Measurements from ENCODE around the gene HOXA11. TPM values are rescaled to one million over a fixed set of nuclear protein-coding genes. Genes with fewer than 3 reads are reported as not detected.
A peak's percentile ranks its signal among the peaks of the same experiment; 100 is the strongest.

HOXA11 gene
- total and polyA plus RNA-seq, 2 donors: 9.3 to 39.1 TPM

DNA sequence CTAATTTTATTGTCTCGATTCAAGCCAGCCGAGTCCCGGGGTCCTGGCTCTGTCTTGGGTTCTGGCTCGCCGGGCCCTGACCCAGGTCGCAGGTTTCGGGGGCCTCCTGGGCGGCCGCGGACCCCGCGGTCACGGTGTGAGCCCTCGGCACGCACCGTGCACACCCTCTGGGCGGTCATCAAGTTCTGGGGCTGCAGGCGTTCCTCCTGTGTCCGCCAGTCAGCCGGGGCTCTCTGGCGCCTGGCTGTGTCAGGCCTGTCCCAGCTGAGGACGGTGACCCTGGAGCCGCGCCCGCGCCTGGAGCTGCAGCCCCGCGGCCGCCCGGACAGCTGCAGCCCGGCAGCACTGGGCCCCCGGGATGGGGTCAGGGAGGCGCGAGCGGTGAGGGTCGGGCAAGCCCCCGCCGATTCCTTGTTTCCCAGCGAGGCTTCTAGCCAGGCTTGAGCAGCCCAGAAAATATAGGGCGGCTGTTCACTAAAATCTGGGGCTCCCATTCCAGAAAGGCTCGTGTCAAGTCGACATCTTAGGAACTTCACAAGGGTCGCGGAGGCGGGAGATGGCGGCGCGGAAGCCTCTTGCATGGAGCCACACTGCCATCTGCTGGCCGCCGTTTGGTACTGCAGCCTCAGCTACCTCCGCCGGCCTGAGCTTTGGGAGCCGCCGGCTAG, 24.4 kb downstream of the HOXA11 start:
- Histone ChIP-seq H3K36me3 (ENCODE audit: insufficient read depth) (no peaks in the 10 kb centered on the region), H3K27ac (ENCODE audit: low read depth) (peak overlapping the region; percentile 56), H3K4me3 (ENCODE audit: low read depth, low read length) (peak overlapping the region; percentile 60), H3K4me1 (ENCODE audit: insufficient read depth) (no peaks in the 10 kb centered on the region)
- WGBS: 4% methylated on average over 54 of the region's 54 CpGs
- no peak for DNase-seq (ENCODE audit: extremely low spot score)

GRCh38 chr7:27160145-27160545, 24.9 kb downstream of the HOXA11 start:
- no peaks in the 10 kb centered on the region for H3K4me1 ChIP-seq (ENCODE audit: insufficient read depth)
- no peak for DNase-seq (ENCODE audit: extremely low spot score)
- H3K4me3 ChIP-seq (ENCODE audit: low read depth, low read length): peak overlapping the region; percentile 60
- WGBS: 77% methylated on average over 23 of the region's 23 CpGs
- no peaks in the 10 kb centered on the region for H3K36me3 ChIP-seq (ENCODE audit: insufficient read depth)
- H3K27ac ChIP-seq (ENCODE audit: low read depth): peak overlapping the region; percentile 56

DNA sequence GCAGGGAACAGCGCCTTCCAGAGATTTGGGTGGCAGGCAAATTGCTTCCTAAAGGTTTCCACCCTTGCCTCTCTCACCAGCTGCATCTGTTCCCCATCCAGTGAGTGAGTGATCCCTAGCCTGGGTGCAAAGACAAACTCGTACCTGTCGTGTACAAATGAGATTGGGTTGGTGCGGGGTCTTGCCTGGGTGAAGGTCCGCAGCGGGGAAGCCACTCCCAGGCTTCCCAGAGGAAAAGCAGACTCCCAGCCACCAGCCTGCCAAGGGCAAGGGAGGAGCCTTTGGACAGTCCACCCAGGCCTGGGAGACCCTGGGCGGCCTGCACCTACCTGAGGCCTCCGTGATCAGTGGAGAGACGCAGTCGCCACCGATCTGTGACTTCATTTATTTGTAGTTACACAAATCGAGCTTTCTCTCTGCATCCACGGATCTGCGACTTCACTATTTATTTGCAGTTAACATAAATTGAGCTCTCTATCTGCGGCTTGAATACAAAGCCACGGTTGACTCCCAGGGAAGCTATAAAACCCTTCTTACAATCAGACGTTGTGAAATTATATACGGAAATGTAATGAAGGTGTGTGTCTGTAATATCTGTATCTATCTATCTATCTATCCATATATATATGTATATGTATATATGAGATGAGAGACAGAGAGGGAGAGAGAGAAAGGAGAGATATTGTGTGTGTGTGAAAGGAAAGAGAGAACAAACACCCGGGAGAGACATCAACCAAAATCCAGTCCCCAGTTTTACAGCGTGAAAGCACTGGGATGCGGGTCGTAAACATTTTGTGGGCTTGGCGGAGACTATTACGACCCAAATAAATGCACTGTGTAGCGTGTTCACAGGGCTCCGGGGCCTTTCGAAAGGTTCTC, 25.5 kb downstream of the HOXA11 start:
- no peaks in the 10 kb centered on the region for H3K4me1 ChIP-seq (ENCODE audit: insufficient read depth)
- no peak overlapping the region for H3K27ac ChIP-seq (ENCODE audit: low read depth)

GRCh38 chr7:27158436-27159265, 26.4 kb downstream of the HOXA11 start:
- no peak for DNase-seq (ENCODE audit: extremely low spot score)
- H3K4me3 ChIP-seq (ENCODE audit: low read depth, low read length): no peak overlapping the region
- no peak overlapping the region for H3K27ac ChIP-seq (ENCODE audit: low read depth)
- no peaks in the 10 kb centered on the region for H3K36me3 ChIP-seq (ENCODE audit: insufficient read depth)
- no peaks in the 10 kb centered on the region for H3K4me1 ChIP-seq (ENCODE audit: insufficient read depth)
- 88% methylated on average over 35 of the region's 35 CpGs for WGBS

More for the DNA sequence above, 25.5 kb downstream of the HOXA11 start:
- WGBS: 87% methylated on average over 27 of the region's 27 CpGs
- no peak for DNase-seq (ENCODE audit: extremely low spot score)
- Histone ChIP-seq H3K4me3 (ENCODE audit: low read depth, low read length) (no peak overlapping the region), H3K36me3 (ENCODE audit: insufficient read depth) (no peaks in the 10 kb centered on the region)

DNA sequence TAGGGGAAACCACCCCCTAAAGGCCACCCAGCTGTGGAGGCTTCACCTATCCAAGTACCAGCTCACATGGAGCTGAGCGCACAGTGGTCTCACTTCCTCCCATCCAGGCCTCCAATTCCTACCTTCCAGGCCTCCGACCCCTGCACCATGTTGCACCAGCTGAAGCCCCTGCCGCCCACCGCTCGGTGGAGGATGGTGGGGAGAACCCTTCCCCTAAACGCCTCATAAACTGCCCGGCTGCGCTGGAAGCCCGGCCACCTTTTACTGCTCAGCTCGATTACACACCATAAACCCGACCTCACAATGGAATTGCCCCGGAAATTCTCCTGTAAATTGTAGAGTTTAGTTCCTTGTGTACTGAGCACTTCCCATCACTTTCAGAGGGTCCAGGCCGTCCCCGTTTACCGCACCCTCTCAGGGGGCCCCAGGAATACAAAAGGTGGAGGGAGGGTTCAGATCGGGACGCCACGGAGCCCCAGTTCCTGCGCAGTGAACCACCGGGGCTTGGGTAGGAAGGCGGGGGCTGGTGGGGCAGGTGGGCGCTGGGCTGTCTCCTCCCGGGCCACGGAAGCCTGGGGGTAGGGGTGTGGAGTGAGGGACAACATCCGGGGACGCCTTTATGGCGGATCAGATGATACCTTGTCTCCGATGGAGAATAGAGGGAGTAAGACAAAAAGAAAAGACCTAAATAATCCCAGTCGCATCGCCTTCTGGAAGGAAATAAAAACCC, 27.2 kb downstream of the HOXA11 start:
- Histone ChIP-seq H3K36me3 (ENCODE audit: insufficient read depth) (no peaks in the 10 kb centered on the region), H3K4me1 (ENCODE audit: insufficient read depth) (no peaks in the 10 kb centered on the region), H3K27ac (ENCODE audit: low read depth) (no peak overlapping the region), H3K4me3 (ENCODE audit: low read depth, low read length) (no peak overlapping the region)
- DNase-seq (ENCODE audit: extremely low spot score): no peak
- 82% methylated on average over 30 of the region's 30 CpGs for WGBS

GRCh38 chr7:27156916-27157701, 27.9 kb downstream of the HOXA11 start:
- Histone ChIP-seq H3K36me3 (ENCODE audit: insufficient read depth) (no peaks in the 10 kb centered on the region), H3K27ac (ENCODE audit: low read depth) (no peak overlapping the region), H3K4me3 (ENCODE audit: low read depth, low read length) (peak overlapping the region; percentile 62), H3K4me1 (ENCODE audit: insufficient read depth) (no peaks in the 10 kb centered on the region)
- DNase-seq (ENCODE audit: extremely low spot score): no peak
- 38% methylated on average over 30 of the region's 30 CpGs for WGBS

GRCh38 chr7:27156508-27156898, 28.5 kb downstream of the HOXA11 start, which contains the start of gene HOXA7:
HOXA7 (minus strand) TSS chr7:27156675; CDS start chr7:27156545, 130 bp downstream.
- under 1% methylated on average over 33 of the region's 33 CpGs for WGBS
- no peak for DNase-seq (ENCODE audit: extremely low spot score)
- Histone ChIP-seq H3K27ac (ENCODE audit: low read depth) (peak within 1 kb of the TSS; percentile 88), H3K36me3 (ENCODE audit: insufficient read depth) (no peaks in the 10 kb centered on the region), H3K4me3 (ENCODE audit: low read depth, low read length) (peak within 1 kb of the TSS; percentile 62), H3K4me1 (ENCODE audit: insufficient read depth) (no peaks in the 10 kb centered on the region)

GRCh38 chr7:27155816-27156507, 29.1 kb downstream of the HOXA11 start:
- no peak for DNase-seq (ENCODE audit: extremely low spot score)
- H3K4me1 ChIP-seq (ENCODE audit: insufficient read depth): no peaks in the 10 kb centered on the region
- peak overlapping the region; percentile 88 for H3K27ac ChIP-seq (ENCODE audit: low read depth)

DNA sequence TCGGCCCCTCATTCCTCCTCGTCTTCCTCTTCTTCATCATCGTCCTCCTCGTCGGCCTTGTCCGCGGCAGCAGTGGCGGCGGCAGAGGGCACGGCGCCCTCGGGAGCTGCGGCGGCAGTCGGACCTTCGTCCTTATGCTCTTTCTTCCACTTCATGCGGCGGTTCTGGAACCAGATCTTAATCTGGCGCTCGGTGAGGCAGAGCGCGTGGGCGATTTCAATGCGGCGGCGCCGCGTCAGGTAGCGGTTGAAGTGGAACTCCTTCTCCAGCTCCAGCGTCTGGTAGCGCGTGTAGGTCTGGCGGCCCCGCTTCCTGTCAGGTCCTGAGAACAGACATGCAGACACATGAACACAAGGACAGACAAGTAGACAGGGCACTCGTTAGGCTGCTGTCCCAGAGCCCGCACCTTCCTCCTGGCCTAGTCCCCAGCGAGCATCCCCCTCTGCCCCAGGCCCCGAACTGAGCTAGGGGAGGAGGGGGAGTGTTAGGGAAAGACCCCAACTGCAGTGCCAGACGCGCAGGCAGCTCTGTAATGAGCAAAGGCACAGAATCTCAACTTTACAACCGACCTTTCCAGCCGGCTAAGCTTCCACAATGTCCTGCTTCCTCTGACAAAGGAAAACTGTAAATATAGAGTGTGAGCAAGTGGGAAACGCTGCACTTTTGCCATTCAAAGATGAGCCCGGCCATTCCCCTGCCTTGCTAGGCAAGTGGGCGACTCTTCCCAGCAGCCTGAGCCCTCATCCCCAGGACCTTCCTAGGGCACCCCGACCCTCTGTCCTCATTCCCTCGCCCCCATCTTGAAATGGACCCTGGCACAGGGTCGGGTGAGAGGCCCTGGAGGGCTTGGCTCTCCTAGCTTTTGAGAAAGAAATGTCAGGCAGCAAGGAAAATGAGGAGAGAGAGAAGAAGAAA, 29.9 kb downstream of the HOXA11 start:
- peak overlapping the region; percentile 62 for H3K4me3 ChIP-seq (ENCODE audit: low read depth, low read length)
- WGBS: 69% methylated on average over 48 of the region's 48 CpGs
- no peaks in the 10 kb centered on the region for H3K4me1 ChIP-seq (ENCODE audit: insufficient read depth)
- H3K36me3 ChIP-seq (ENCODE audit: insufficient read depth): no peaks in the 10 kb centered on the region
- H3K27ac ChIP-seq (ENCODE audit: low read depth): no peak overlapping the region
- no peak for DNase-seq (ENCODE audit: extremely low spot score)

More at GRCh38 chr7:27155816-27156507, 29.1 kb downstream of the HOXA11 start:
- Histone ChIP-seq H3K36me3 (ENCODE audit: insufficient read depth) (no peaks in the 10 kb centered on the region), H3K4me3 (ENCODE audit: low read depth, low read length) (peak overlapping the region; percentile 62)
- WGBS: under 1% methylated on average over 63 of the region's 63 CpGs

GRCh38 chr7:27154369-27154768, 30.7 kb downstream of the HOXA11 start:
- no peaks in the 10 kb centered on the region for H3K4me1 ChIP-seq (ENCODE audit: insufficient read depth)
- no peak overlapping the region for H3K27ac ChIP-seq (ENCODE audit: low read depth)
- 93% methylated on average over 10 of the region's 10 CpGs for WGBS
- no peak overlapping the region for H3K4me3 ChIP-seq (ENCODE audit: low read depth, low read length)
- H3K36me3 ChIP-seq (ENCODE audit: insufficient read depth): no peaks in the 10 kb centered on the region
- DNase-seq (ENCODE audit: extremely low spot score): no peak

DNA sequence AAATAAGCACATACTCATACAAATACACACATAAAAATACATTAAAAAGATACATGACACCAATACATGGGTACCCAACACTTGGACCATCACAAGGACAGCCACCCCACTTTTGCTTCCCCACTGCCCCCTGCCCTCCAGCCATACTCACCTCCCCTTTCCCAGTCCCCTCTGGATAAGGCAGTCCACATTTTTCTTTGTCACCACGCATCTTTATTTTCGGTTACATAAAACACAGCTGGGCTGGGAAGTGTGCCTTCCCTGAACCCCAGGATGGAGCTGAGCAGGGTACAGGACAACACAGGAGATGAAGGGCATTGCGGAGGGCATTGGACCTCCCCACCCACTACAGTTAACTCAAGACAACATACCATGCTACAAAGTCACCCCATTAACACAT, 31.5 kb downstream of the HOXA11 start:
- H3K4me1 ChIP-seq (ENCODE audit: insufficient read depth): no peaks in the 10 kb centered on the region
- H3K4me3 ChIP-seq (ENCODE audit: low read depth, low read length): no peak overlapping the region
- DNase-seq (ENCODE audit: extremely low spot score): no peak
- H3K36me3 ChIP-seq (ENCODE audit: insufficient read depth): no peaks in the 10 kb centered on the region
- WGBS: 95% methylated on average over 3 of the region's 3 CpGs
- no peak overlapping the region for H3K27ac ChIP-seq (ENCODE audit: low read depth)

Measured in urinary bladder (tissue), 4 donors.